H1 (cell line): ENCODE measurements around the gene EIF2B5. TPM values are rescaled to one million over a fixed set of nuclear protein-coding genes. Genes with fewer than 3 reads are reported as not detected.

ENCODE experiments used
- ATF2 ChIP-seq: IDR thresholded peaks from 2 replicates; pipeline ENCODE4 v1.6.1; 2012; ENCODE audit warnings: low read length, inconsistent platforms
- ATF3 ChIP-seq: IDR thresholded peaks from 2 replicates; pipeline ENCODE4 v1.6.1; 2011; ENCODE audit warnings: low read depth, mild to moderate bottlenecking, low read length; ENCODE audit not compliant: insufficient read depth
- HDAC2 ChIP-seq, 2 experiments: fragments of 300-600 bp in 1 of 2; sonication (generic) in 1 of 2; IDR thresholded peaks; 2 replicates each; pipeline ENCODE4 v1.6.1; 2011 to 2012; ENCODE audit warnings: low read depth in 2 of 2, low read length in 2 of 2, mild to moderate bottlenecking in 2 of 2, moderate library complexity in 2 of 2, borderline replicate concordance in 1 of 2, inconsistent platforms in 1 of 2
- JUND ChIP-seq: IDR thresholded peaks from 2 replicates; pipeline ENCODE4 v1.6.1; 2011; ENCODE audit warnings: mild to moderate bottlenecking, improper control_type of control experiment, low read length
- NRF1 ChIP-seq: IDR thresholded peaks from 2 replicates; pipeline ENCODE4 v1.6.1; 2011; ENCODE audit warnings: mild to moderate bottlenecking, low read depth, low read length, improper control_type of control experiment
- PHF8 ChIP-seq: fragments of 200-600 bp; sonication (generic); conservative IDR thresholded peaks from 2 replicates; pipeline ENCODE4 v1.7.1; 2012; ENCODE audit warnings: low read depth, mild to moderate bottlenecking, inconsistent platforms, low read length, moderate library complexity
- SP1 ChIP-seq: IDR thresholded peaks from 2 replicates; pipeline ENCODE4 v1.6.1; 2011; ENCODE audit warnings: low read depth, low read length
- YY1 ChIP-seq: IDR thresholded peaks from 2 replicates; pipeline ENCODE4 v1.6.1; 2011; ENCODE audit warnings: low read depth, mild to moderate bottlenecking, low read length
- polyA plus RNA-seq, 7 experiments: library from polyadenylated mRNA; depleted of rRNA in 3 of 7; stranded (reverse) in 5 of 7; unstranded in 2 of 7; fragments of >200 nt in 5 of 7; fragments of 200-250 nt in 2 of 7; gene quantifications; 1 replicate in 5 of 7; 2 replicates in 1 of 7; 4 replicates in 1 of 7; pipeline versions ENCODE4 v1.2.1 to v1.2.3, GENCODE V29; 2011 to 2013; ENCODE audit warnings: missing spikeins in 2 of 7, mixed read lengths in 2 of 7
- total RNA-seq: library from RNA; stranded (reverse); fragmentation: NEBNext Ultra II Directional; extraction: Animal tissue kit (Norgen Biotek cat#: 25700); gene quantifications from 2 replicates; pipeline ENCODE4 v1.2.1, GENCODE V29; 2021

EIF2B5 gene
- total and polyA plus RNA-seq, 2 of the 8 experiments (the other 6 are each of a cell fraction or from before 2014, with no cell fraction given), result 33.1 to 40.0 TPM

GRCh38 chr3:184116017-184116416 is 19.1 kb upstream of the EIF2B5 start (continued):
- TF ChIP-seq ATF3 (no peak), JUND (no peak), ATF2 (no peak), YY1 (no peak), HDAC2 (IDR thresholded peaks at IDR 0.05; ENCODE audit: borderline replicate concordance in 1 of 2, low read depth in 2 of 2, low read length in 2 of 2) (no peak), PHF8 (no peak), NRF1 (no peak), SP1 (no peak)
